IMR-90 (cell line): Measurements from ENCODE around the gene KTI12. TPM values are rescaled to one million over a fixed set of nuclear protein-coding genes. Genes with fewer than 3 reads are reported as not detected.
A peak's percentile ranks its signal among the peaks of the same experiment; 100 is the strongest.

Experiments
- ATAC-seq: fragments of 200-7000 bp; cut with Tn5 transposase; 2 replicates; pipeline ENCODE4 v1.9.1; 2020; ENCODE audit warnings: low read depth, mild to moderate bottlenecking, moderate library complexity
- BruUV-seq: library from RNA; stranded (reverse); fragments of 400-500 nt; replicated peaks from 2 replicates; lab custom pipeline; 2021; lab: Mats Ljungman, UMichigan
- CTCF ChIA-PET: fragments of 300-600 bp; formaldehyde crosslinking; extraction: SDS; loops from one replicate; lab custom pipeline; 2021; ENCODE audit warnings: antibody characterized with exemption; lab: Yijun Ruan, JAX
- POLR2A ChIA-PET: fragments of 300-600 bp; sonication (Branson Sonifier 250); formaldehyde crosslinking; loops from one replicate; lab custom pipeline; 2022; ENCODE audit warnings: antibody characterized with exemption; ENCODE audit not compliant: unreplicated experiment; lab: Charles Lee
- DNase-seq: peaks from one replicate; pipeline ENCODE4 v3.0.0; 2013
- H2AFZ ChIP-seq: replicated peaks from 2 replicates; pipeline ENCODE3; 2013; ENCODE audit warnings: low read length, mild to moderate bottlenecking; ENCODE audit not compliant: poor library complexity
- H2AK5ac ChIP-seq: 2 replicates; pipeline ENCODE4 v1.6.1; 2013; ENCODE audit warnings: low read depth, low read length, inconsistent platforms
- H2AK9ac ChIP-seq: replicated peaks from 2 replicates; pipeline ENCODE3; 2013; ENCODE audit warnings: mild to moderate bottlenecking, low read depth, low read length, moderate library complexity; ENCODE audit not compliant: poor library complexity
- H2BK120ac ChIP-seq: 2 replicates; pipeline ENCODE4 v1.6.1; 2013; ENCODE audit warnings: low read depth, low read length, inconsistent platforms
- H2BK15ac ChIP-seq: 3 replicates; pipeline ENCODE4 v1.6.1; 2013; ENCODE audit warnings: low read depth, low read length, inconsistent platforms
- H2BK20ac ChIP-seq: 2 replicates; pipeline ENCODE4 v1.6.1; 2013; ENCODE audit warnings: low read depth, mild to moderate bottlenecking, inconsistent platforms, low read length, moderate library complexity
- H2BK5ac ChIP-seq: 2 replicates; pipeline ENCODE4 v1.6.1; 2013; ENCODE audit warnings: mild to moderate bottlenecking, low read depth, low read length, inconsistent platforms; ENCODE audit not compliant: poor library complexity, severe bottlenecking
- H3K14ac ChIP-seq: replicated peaks from 2 replicates; pipeline ENCODE4 v1.6.1; 2013; ENCODE audit warnings: low read depth, low read length, inconsistent platforms
- H3K18ac ChIP-seq: 2 replicates; pipeline ENCODE4 v1.6.1; 2013; ENCODE audit warnings: low read depth, low read length, control low read depth
- H3K23ac ChIP-seq: 2 replicates; pipeline ENCODE4 v1.6.1; 2013; ENCODE audit warnings: low read depth, low read length, inconsistent platforms
- H3K27ac ChIP-seq: 2 replicates; pipeline ENCODE4 v1.5.1; 2013; ENCODE audit warnings: mild to moderate bottlenecking, control low read depth, low read length; ENCODE audit not compliant: insufficient read depth
- H3K27me3 ChIP-seq: 2 replicates; pipeline ENCODE4 v1.6.1; 2013; ENCODE audit warnings: low read length; ENCODE audit not compliant: control insufficient read depth, insufficient read depth
- H3K36me3 ChIP-seq: 2 replicates; pipeline ENCODE4 v1.6.1; 2013; ENCODE audit warnings: low read length, mixed read lengths; ENCODE audit not compliant: control insufficient read depth, insufficient read depth
- H3K4ac ChIP-seq: 2 replicates; pipeline ENCODE4 v1.6.1; 2013; ENCODE audit warnings: low read depth, low read length, inconsistent platforms
- H3K4me1 ChIP-seq: 2 replicates; pipeline ENCODE4 v1.6.1; 2013; ENCODE audit warnings: low read length, mixed read lengths; ENCODE audit not compliant: control insufficient read depth, insufficient read depth
- H3K4me2 ChIP-seq: 2 replicates; pipeline ENCODE4 v1.6.1; 2013; ENCODE audit warnings: low read depth, mild to moderate bottlenecking, control low read depth, low read length, moderate library complexity
- H3K4me3 ChIP-seq: 2 replicates; pipeline ENCODE4 v1.5.1; 2013; ENCODE audit warnings: low read depth, mild to moderate bottlenecking, control low read depth, low read length, moderate library complexity; ENCODE audit not compliant: insufficient read depth
- H3K56ac ChIP-seq: 2 replicates; pipeline ENCODE4 v1.6.1; 2013; ENCODE audit warnings: low read length, inconsistent platforms; ENCODE audit not compliant: insufficient read depth; ENCODE audit errors: extremely low read depth
- H3K79me1 ChIP-seq, 2 experiments: 2 replicates each; pipeline ENCODE4 v1.6.1; 2013; ENCODE audit warnings: low read length in 2 of 2, inconsistent platforms in 1 of 2, low read depth in 1 of 2
- H3K9ac ChIP-seq: 2 replicates; pipeline ENCODE4 v1.6.1; 2013; ENCODE audit warnings: low read depth, low read length, control low read depth
- H3K9me1 ChIP-seq: 2 replicates; pipeline ENCODE4 v1.6.1; 2013; ENCODE audit warnings: low read length, inconsistent platforms; ENCODE audit not compliant: insufficient read depth
- H3K9me3 ChIP-seq: 2 replicates; pipeline ENCODE4 v1.6.1; 2013; ENCODE audit warnings: low read length; ENCODE audit not compliant: control insufficient read depth, insufficient read depth
- H4K20me1 ChIP-seq: 2 replicates; pipeline ENCODE4 v1.6.1; 2013; ENCODE audit warnings: low read length, inconsistent platforms; ENCODE audit not compliant: insufficient read depth
- H4K5ac ChIP-seq: 2 replicates; pipeline ENCODE4 v1.6.1; 2013; ENCODE audit warnings: mild to moderate bottlenecking, low read depth, low read length, control low read depth
- H4K8ac ChIP-seq, 2 experiments: 2 replicates each; pipeline ENCODE4 v1.6.1; 2013; ENCODE audit warnings: low read depth in 2 of 2, low read length in 2 of 2, control low read depth in 1 of 2, inconsistent platforms in 1 of 2
- H4K91ac ChIP-seq: 2 replicates; pipeline ENCODE4 v1.6.1; 2013; ENCODE audit warnings: low read depth, low read length, inconsistent platforms; ENCODE audit not compliant: insufficient read depth
- CTCF ChIP-seq: conservative IDR thresholded peaks from 2 replicates; pipeline ENCODE4 v1.5.1; 2012; ENCODE audit warnings: mild to moderate bottlenecking, low read depth, low read length, improper control_type of control experiment
- WGBS, 2 experiments: methylation state at CpG; one replicate each; pipeline versions ENCODE4 v1.1.5 to v1.1.7; 2013; ENCODE audit warnings: missing lambda C conversion rate in 2 of 2; ENCODE audit not compliant: insufficient read length in 1 of 2; ENCODE audit errors: extremely low coverage in 2 of 2; 5-methylcytosine and 5-hydroxymethylcytosine counted together
- dilution Hi-C: fragments of 300-500 bp; cut with HindIII; formaldehyde crosslinking; loops from one replicate; pipeline ENCODE4 v1.14.3; 2018; ENCODE audit warnings: low sequenced_read_pairs; ENCODE audit not compliant: unreplicated experiment
- in situ Hi-C: fragments of 300-500 bp; cut with MboI; formaldehyde crosslinking; loops from 3 replicates; pipeline ENCODE4 v1.14.3; 2019; ENCODE audit warnings: low sequenced_read_pairs, inconsistent platforms, mixed read lengths
- intact Hi-C: fragments of 100-400 bp; cut with micrococcal nuclease; formaldehyde crosslinking; loops from 2 replicates; pipeline ENCODE4 v1.10.0; 2022
- polyA plus RNA-seq, 3 experiments: library from polyadenylated mRNA; depleted of rRNA; stranded (reverse); fragments of >200 nt; gene quantifications; 2 replicates each; pipeline ENCODE4 v1.2.3, GENCODE V29; 2012; ENCODE audit warnings: low replicate concordance in 1 of 3
- total RNA-seq: library from RNA; depleted of rRNA; stranded (reverse); fragments of >200 nt; gene quantifications from 2 replicates; pipeline ENCODE4 v1.2.3, GENCODE V29; 2012

Gene KTI12
- total and polyA plus RNA-seq, 2 of the 4 experiments (the other 2 are of a cell fraction) = 15.2 to 16.3 TPM

DNA sequence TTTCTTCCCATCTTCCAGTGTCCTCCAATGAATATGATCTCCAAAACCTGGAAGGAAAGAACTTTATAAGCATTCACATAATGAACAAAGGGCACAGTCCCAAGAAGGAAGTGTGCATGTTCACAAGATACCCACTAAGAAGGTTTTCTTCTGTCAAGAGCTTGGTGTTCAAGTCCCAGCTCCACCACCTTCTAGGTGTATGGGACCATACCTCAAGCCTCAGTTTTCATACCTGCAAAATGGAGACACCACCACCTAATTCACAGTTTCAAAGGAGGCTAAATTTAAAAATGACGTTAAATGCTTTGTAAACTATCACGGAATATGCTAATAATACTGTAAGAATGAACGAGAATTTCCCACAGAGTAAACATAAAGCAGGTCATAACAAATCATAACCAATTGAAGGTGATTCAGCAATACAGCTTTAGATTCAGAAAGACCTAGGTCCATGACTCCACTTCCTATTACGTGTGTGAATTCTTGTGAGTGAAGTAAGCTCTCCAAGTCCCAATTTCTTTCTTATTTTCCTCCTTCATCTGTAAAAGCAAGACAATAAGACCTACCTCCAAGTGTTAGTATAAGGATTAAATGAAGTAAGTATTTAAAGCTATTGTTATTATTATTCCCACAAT is 8.1 kb upstream of the KTI12 start:
- ATAC-seq = no peak
- in situ Hi-C loops (no loop called here), dilution Hi-C loops (no loop called here), intact Hi-C loops (no loop called here)
- H2BK15ac ChIP-seq = no peak overlapping the region
- TF ChIP-seq CTCF = no peak
- no peak overlapping the region for H3K4ac ChIP-seq
- no peak overlapping the region for H3K14ac ChIP-seq
- BruUV-seq = no TSS peak
- no peak overlapping the region for H2AK5ac ChIP-seq
- no peak overlapping the region for H2BK120ac ChIP-seq
- no peaks in the 10 kb centered on the region for H3K27me3 ChIP-seq
- H3K9me1 ChIP-seq = peaks cover 5% of the 10 kb centered on the region; the same call in 1 of the 2 replicates
- H3K9ac ChIP-seq = no peak overlapping the region
- H2BK5ac ChIP-seq = no peak overlapping the region
- H3K56ac ChIP-seq = no peak overlapping the region
- no peak overlapping the region for H2AFZ ChIP-seq
- H4K20me1 ChIP-seq = peaks cover 5% of the 10 kb centered on the region
- no peak overlapping the region for H3K4me2 ChIP-seq
- no peak overlapping the region for H4K5ac ChIP-seq
- no peaks in the 10 kb centered on the region for H3K9me3 ChIP-seq
- H3K23ac ChIP-seq = 0 out of 2 replicates have a peak overlapping the region, but pooled peaks have one; percentile 47
- CTCF ChIA-PET = no interaction called here
- no peak overlapping the region for H4K91ac ChIP-seq
- H4K8ac ChIP-seq = no peak overlapping the region
- no peak overlapping the region for H3K18ac ChIP-seq
- no CpG with 5 or more reads among the region's 4 CpGs for WGBS, 2 experiments
- POLR2A ChIA-PET = no interaction called here
- DNase-seq = peak; percentile 25
- H3K27ac ChIP-seq = no peak overlapping the region
- no peak overlapping the region for H3K4me3 ChIP-seq
- H3K36me3 ChIP-seq = peaks cover 14% of the 10 kb centered on the region
- peaks cover 4% of the 10 kb centered on the region for H3K4me1 ChIP-seq
- peaks cover 39 to 40% of the 10 kb centered on the region in 2 experiments for H3K79me1 ChIP-seq
- no peak overlapping the region for H2BK20ac ChIP-seq
- H2AK9ac ChIP-seq = no peak overlapping the region
